IPS DF 6.9 (cell line): ENCODE measurements around the gene LRRC7.

Source experiments
- DNase-seq: peaks from one replicate; pipeline ENCODE4 v3.0.0-alpha.2; 2013; ENCODE audit warnings: low read depth, low spot score
- H3K27ac ChIP-seq: one replicate; pipeline ENCODE4 v1.5.1; 2013; ENCODE audit warnings: low read length, control low read depth
- H3K27me3 ChIP-seq: 2 replicates; pipeline ENCODE4 v1.6.1; 2013; ENCODE audit warnings: mild to moderate bottlenecking, low read length; ENCODE audit not compliant: control insufficient read depth, insufficient read depth
- H3K36me3 ChIP-seq: 2 replicates; pipeline ENCODE4 v1.6.1; 2013; ENCODE audit warnings: low read length; ENCODE audit not compliant: control insufficient read depth, insufficient read depth
- H3K4me1 ChIP-seq: 2 replicates; pipeline ENCODE4 v1.6.1; 2013; ENCODE audit warnings: low read length; ENCODE audit not compliant: control insufficient read depth, insufficient read depth
- H3K4me3 ChIP-seq: 2 replicates; pipeline ENCODE4 v1.5.1; 2013; ENCODE audit warnings: mild to moderate bottlenecking, low read length
- H3K9me3 ChIP-seq: 2 replicates; pipeline ENCODE4 v1.6.1; 2013; ENCODE audit warnings: low read length, inconsistent platforms; ENCODE audit not compliant: control insufficient read depth, insufficient read depth
- WGBS: extraction: QIAGEN DNeasy Blood & Tissue Kit; methylation state at CpG from one replicate; pipeline ENCODE4 v1.1.7; 2013; ENCODE audit warnings: mixed read lengths, missing lambda C conversion rate; ENCODE audit not compliant: insufficient read length, insufficient coverage; 5-methylcytosine and 5-hydroxymethylcytosine counted together

Gene LRRC7

DNA sequence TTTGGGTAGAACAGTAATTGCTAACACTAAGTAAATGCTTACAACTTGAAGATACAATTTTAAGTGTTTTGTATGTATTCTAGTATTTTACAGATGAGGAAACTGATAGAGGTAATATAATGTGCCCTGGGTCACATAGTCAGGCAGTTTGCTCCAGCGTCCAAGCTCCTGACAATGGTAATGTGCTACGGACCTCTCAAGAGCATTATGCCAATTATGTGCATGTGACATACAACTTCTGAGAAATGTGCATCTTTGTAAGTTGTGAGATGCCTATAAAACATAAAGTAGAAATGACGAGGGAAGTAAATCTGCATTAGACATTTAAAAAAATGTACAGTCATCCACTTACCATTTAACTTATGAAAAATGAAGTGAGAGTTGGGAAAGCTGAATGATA, 186.8 kb downstream of the LRRC7 start:
- no peak for DNase-seq
- WGBS: no CpG with 5 or more reads among the region's 3 CpGs
- Histone ChIP-seq H3K36me3 (no peaks in the 10 kb centered on the region), H3K4me3 (no peak overlapping the region), H3K9me3 (no peaks in the 10 kb centered on the region), H3K27ac (no peak overlapping the region), H3K4me1 (no peaks in the 10 kb centered on the region), H3K27me3 (no peaks in the 10 kb centered on the region)

DNA sequence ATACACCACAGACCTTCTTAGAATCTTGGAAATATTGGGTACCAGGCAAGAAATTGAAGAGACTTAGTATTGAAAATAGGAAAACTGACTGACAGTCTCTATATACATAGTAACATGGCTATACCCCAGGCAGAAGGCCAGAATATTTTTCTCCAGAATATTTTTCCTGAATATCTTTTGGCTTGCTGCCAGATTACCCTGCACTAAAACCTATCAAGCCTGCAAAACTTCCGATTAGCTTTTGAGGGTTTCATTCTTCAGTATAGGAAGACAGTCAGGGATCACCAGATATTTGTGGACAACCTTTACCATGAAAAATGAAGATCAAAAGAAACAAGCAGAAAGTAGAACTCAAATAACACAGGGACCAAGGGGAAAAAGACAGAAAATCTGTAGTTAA, 187.9 kb downstream of the LRRC7 start:
- no peak for DNase-seq
- H3K9me3 ChIP-seq: no peaks in the 10 kb centered on the region
- no peak overlapping the region for H3K4me3 ChIP-seq
- H3K4me1 ChIP-seq: no peaks in the 10 kb centered on the region
- no peaks in the 10 kb centered on the region for H3K27me3 ChIP-seq
- WGBS: no CpG with 5 or more reads among the region's 1 CpG
- no peak overlapping the region for H3K27ac ChIP-seq
- no peaks in the 10 kb centered on the region for H3K36me3 ChIP-seq

DNA sequence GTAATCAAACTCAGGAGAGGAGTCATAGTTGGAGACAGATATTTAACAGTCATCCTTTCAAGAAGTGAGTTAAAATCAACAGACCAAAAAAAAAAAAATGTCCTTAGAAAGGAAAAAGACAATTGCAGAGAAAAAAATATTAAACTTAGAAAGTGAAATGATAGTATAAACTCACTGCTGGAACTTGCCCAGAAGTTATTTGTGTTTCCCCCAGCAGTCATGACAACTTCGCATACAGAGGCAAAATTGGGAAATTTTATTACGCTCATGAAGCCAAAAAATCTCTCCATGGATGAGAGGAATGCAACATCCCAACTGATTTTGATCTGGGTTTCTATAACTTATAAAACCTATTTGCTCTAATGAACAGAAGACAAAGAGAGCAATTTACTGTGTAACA, 198.2 kb downstream of the LRRC7 start:
- DNase-seq: no peak
- Histone ChIP-seq H3K4me3 (no peak overlapping the region), H3K27me3 (no peaks in the 10 kb centered on the region), H3K36me3 (no peaks in the 10 kb centered on the region), H3K4me1 (no peaks in the 10 kb centered on the region), H3K9me3 (no peaks in the 10 kb centered on the region), H3K27ac (no peak overlapping the region)
- WGBS: no CpG with 5 or more reads among the region's 2 CpGs

DNA sequence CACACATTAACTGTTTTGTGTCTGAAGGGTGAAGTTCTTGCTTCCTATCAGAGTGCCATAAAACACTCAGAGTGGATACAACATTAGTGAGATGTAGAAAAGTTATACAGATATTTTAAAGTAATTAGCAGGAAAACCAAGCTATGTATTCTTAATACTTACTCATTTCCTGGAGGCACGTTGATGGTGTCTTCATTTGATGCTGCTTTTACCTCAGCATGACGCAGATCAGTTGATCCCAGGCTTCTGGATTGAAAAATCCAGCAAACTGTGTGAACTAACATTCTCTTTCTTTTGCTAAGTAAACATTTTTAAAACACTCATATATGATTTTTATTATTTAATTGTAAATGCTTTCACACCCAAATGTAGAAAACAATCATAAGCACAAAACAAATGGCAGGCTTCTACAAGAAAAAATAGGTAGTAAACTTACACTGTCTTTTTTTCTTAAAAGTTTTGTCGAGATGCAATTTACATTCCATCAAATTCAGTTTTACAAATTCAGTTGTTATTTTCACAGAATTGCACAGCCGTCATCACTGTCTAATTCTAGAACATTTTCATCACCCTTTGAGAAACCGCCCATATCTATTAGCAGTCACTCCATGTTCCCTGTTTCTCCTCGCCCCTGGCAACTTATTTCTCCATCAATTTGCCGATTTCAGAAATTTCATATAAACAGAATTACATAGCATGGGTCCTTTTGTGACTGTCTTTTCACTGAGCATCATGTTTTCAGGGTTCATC, 198.9 kb downstream of the LRRC7 start:
- H3K9me3 ChIP-seq: no peaks in the 10 kb centered on the region
- DNase-seq: no peak
- no peaks in the 10 kb centered on the region for H3K4me1 ChIP-seq
- WGBS: no CpG with 5 or more reads among the region's 7 CpGs
- no peak overlapping the region for H3K27ac ChIP-seq
- H3K4me3 ChIP-seq: no peak overlapping the region
- no peaks in the 10 kb centered on the region for H3K27me3 ChIP-seq
- no peaks in the 10 kb centered on the region for H3K36me3 ChIP-seq

DNA sequence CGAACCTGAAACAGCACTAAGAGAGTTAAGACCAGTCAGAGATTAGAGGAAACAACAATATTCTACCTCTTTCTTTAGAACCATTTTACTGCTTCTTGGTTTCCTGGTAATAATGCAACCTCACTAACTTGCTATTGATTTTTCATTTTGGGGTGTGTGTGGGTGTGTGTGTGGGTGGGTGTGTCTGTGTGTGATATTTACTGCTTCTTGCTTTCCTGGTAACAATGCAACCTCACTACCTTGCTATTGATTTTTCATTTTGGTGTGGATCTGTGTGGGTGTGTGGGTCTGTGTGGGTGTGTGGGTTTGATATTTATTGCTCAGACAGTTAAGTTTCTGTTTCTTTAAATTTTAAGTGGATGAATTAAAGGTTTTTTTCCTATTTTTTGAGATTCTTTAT, 208.8 kb downstream of the LRRC7 start:
- no peak for DNase-seq
- Histone ChIP-seq H3K4me1 (no peaks in the 10 kb centered on the region), H3K4me3 (no peak overlapping the region), H3K9me3 (no peaks in the 10 kb centered on the region), H3K27ac (no peak overlapping the region), H3K27me3 (no peaks in the 10 kb centered on the region), H3K36me3 (no peaks in the 10 kb centered on the region)
- no CpG with 5 or more reads among the region's 1 CpG for WGBS

DNA sequence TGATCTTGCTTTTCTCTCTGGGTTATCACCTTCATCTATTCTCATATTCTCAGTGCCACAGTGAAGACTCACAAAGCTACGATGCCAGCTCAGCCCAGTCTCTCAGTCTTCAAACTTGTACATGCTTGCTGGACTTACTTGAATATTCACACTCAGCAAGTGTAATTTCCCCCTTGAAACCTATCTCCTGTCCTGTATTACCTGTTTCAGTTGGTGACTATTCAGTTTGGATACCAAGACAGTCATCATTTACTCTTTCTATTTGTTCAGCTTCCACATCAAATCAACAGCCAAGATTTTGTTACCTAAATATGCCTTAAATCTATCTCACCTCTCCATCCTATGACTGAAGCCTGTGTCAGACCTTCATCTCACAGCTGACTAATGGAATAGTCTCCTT, 209.7 kb downstream of the LRRC7 start:
- no peaks in the 10 kb centered on the region for H3K36me3 ChIP-seq
- H3K9me3 ChIP-seq: no peaks in the 10 kb centered on the region
- no peak overlapping the region for H3K4me3 ChIP-seq
- WGBS: no CpG with 5 or more reads among the region's 1 CpG
- no peak for DNase-seq
- H3K27me3 ChIP-seq: no peaks in the 10 kb centered on the region
- H3K4me1 ChIP-seq: no peaks in the 10 kb centered on the region
- no peak overlapping the region for H3K27ac ChIP-seq

DNA sequence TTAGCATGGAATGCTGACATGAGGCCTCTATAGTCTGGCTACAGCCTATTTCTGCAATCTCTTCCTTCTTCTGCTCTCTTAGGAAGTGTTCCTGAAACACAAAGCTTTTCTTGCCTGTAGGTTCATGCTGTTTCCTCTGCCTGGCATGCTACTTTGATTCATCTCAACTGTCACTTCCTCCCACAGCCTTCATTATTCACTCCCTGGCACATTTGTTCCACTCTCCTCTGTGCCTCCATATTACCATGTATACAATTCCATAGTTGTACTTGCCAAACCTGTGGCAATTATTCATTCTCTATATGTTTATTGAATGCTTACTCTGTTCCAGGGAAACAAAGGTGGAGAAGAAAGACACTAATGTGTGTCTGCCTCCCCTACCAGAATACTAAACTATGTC, 210.2 kb downstream of the LRRC7 start:
- Histone ChIP-seq H3K36me3 (no peaks in the 10 kb centered on the region), H3K4me3 (no peak overlapping the region), H3K27ac (no peak overlapping the region), H3K4me1 (no peaks in the 10 kb centered on the region), H3K27me3 (no peaks in the 10 kb centered on the region), H3K9me3 (no peaks in the 10 kb centered on the region)
- no peak for DNase-seq

DNA sequence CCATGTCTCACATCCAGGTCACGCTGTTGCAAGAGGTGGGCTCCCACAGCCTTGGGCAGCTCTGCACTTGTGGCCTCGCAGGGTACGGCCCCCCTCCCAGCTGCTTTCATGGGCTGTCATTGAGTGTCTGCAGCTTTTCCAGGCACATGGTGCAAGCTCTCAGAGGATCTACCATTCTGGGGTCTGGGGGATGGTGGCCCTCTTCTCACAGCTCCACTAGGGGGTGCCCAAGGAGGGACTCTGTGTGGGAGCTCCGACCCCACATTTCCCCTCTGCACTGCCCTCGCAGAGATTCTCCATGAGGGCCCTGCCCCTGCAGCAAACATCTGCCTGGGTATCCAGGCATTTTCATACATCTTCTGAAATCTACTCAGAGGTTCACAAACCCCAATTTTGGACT, 219.4 kb downstream of the LRRC7 start:
- H3K4me1 ChIP-seq: no peaks in the 10 kb centered on the region
- DNase-seq: no peak
- no peaks in the 10 kb centered on the region for H3K9me3 ChIP-seq
- no peak overlapping the region for H3K4me3 ChIP-seq
- no peaks in the 10 kb centered on the region for H3K36me3 ChIP-seq
- H3K27ac ChIP-seq: no peak overlapping the region
- WGBS: no CpG with 5 or more reads among the region's 5 CpGs
- H3K27me3 ChIP-seq: no peaks in the 10 kb centered on the region

DNA sequence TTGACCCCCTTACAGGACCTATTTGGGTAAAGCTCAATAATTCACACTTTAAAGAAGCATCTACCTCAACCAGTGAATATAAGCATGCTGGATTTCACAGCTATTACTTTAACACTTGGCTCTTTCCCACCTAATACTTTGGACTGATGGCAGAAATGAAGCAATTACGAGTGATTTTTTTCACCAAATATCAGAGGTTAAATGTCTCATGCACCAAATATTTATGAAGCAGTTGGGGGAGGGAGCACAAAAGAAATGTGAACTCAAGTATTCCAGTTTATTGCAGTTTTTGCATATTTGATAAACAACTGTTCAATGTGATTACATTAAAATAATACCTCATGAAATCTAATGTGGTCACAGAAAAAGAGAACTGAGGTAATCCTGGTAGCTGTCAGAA, 223.6 kb downstream of the LRRC7 start:
- no CpG with 5 or more reads among the region's 1 CpG for WGBS
- no peak for DNase-seq
- Histone ChIP-seq H3K4me3 (no peak overlapping the region), H3K27ac (no peak overlapping the region), H3K36me3 (no peaks in the 10 kb centered on the region), H3K9me3 (no peaks in the 10 kb centered on the region), H3K4me1 (no peaks in the 10 kb centered on the region), H3K27me3 (no peaks in the 10 kb centered on the region)

DNA sequence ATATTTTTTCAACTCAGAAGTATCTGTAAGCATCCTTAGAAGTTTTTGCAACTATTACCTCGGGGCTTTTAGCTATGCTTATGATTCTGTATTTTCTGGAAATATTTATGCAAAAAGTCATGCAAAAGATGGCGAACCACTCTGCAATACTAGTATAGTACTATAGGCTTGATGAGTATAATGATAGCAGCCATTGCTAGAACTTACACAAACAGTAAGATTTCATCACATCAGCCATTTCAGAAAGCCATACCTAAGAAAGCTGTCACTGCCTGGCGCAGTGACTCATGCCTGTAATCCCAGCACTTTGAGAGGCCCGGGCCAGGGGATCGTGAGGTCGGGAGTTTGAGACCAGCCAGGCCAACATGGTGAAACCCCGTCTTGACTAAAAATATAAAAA, 227.1 kb downstream of the LRRC7 start:
- no CpG with 5 or more reads among the region's 7 CpGs for WGBS

DNA sequence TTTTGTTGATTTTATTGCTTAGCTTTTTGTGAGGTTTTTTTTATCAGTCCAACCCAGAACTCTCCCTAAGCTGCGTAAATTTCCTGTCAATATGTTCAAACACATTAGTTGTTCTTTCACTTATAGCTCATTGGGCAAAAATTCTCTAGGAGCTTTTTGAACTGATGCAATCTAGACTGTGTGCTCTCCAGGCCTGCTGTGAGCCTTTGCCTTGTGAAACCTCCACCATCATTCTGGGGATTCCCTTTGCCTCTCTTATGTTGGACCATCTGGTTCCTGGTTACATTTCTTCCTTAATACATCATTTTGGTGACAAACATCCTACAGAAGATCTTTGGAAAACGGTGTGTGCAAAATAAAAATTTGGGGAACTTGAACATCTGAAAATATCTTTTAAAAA, 247.2 kb downstream of the LRRC7 start:
- no peak for DNase-seq
- Histone ChIP-seq H3K4me1 (no peaks in the 10 kb centered on the region), H3K9me3 (no peaks in the 10 kb centered on the region), H3K4me3 (no peak overlapping the region), H3K36me3 (no peaks in the 10 kb centered on the region), H3K27me3 (no peaks in the 10 kb centered on the region), H3K27ac (no peak overlapping the region)
- WGBS: no CpG with 5 or more reads among the region's 2 CpGs

More for the DNA sequence above, 227.1 kb downstream of the LRRC7 start:
- no peaks in the 10 kb centered on the region for H3K36me3 ChIP-seq
- H3K27ac ChIP-seq: no peak overlapping the region
- no peaks in the 10 kb centered on the region for H3K27me3 ChIP-seq
- no peaks in the 10 kb centered on the region for H3K4me1 ChIP-seq
- H3K9me3 ChIP-seq: no peaks in the 10 kb centered on the region
- DNase-seq: no peak
- no peak overlapping the region for H3K4me3 ChIP-seq
